ENCODE results near the gene MED27. TPM values are rescaled to one million over a fixed set of nuclear protein-coding genes. Genes with fewer than 3 reads are reported as not detected.

The MED27 gene
- polyA plus RNA-seq, 1 experiment = 36.9 TPM

DNA sequence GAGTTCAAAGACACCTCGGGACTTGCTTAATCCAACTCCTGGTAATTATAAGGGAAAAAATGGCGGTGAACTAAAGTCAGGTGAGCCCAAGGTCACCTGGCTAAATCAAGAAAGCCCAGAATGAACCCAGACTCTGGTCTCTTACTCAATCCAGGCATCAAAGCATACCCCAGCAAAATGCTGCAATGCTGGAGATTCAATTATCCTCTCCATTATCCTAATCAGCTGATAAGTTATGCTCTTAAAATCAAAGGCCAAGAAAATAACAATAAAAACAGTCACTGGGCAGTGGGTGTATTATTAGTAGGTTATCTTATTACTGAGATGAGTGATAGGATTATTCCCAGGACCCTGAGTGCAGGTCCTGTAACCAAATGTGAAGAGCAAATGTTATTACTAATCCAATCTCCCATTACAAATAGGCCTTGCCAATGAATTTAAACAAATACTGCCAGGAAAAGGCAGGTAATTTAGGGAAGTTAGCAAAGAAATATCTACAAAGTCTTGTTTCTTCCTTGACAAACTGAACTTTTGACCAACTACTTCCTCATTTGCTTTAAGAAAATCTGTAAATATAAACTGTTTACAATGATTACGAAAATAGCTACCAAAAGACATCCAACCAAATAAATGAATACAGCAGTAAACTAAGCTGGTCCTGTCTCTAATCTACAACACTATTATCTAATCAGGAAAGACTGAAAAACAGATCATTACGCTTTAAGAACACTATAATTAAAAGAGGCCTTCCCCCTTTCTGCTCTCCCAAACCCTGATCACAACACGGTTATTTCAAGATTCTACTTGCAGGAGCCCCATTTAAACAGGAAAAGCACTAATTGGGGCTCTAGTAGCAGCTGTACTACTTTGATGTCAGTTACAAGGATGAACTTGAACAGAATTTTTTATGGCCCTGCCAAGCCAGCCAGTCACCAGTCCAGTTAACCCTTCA lies 103.2 kb downstream of the MED27 start:
- CTCF ChIA-PET = interaction anchor here (1.0 kb wide), 1 partner anchor 18 kb away, joined by 3 read pairs; no protein-coding TSS in a partner anchor

DNA sequence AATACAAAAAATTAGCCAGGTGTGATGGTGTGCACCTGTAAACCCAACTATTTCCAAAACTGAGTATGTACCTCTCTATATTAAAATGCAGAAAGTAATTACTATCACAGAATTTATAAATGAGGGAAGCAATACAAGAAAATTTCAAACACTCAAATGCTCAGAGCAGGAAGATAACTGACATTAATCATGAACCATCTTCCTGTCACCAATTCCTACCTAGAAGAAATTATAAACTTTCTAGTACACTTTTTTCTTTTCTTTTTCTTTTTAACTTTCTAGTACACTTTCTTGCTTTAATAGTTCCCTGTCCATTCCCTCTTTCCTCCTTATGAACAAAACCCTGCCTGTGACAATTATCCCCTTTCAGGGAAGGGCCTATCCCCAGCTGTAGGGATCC lies 106.8 kb downstream of the MED27 start:
- DNase-seq (ENCODE audit: low read depth) = no peak
- Histone ChIP-seq H3K36me3 (ENCODE audit: control insufficient read depth, insufficient read depth, low read length) (no peaks in the 10 kb centered on the region), H3K27me3 (ENCODE audit: control insufficient read depth, insufficient read depth, low read length) (no peaks in the 10 kb centered on the region), H3K4me3 (ENCODE audit: low read depth, low read length) (no peak overlapping the region)
- TF ChIP-seq, protein P1, sequence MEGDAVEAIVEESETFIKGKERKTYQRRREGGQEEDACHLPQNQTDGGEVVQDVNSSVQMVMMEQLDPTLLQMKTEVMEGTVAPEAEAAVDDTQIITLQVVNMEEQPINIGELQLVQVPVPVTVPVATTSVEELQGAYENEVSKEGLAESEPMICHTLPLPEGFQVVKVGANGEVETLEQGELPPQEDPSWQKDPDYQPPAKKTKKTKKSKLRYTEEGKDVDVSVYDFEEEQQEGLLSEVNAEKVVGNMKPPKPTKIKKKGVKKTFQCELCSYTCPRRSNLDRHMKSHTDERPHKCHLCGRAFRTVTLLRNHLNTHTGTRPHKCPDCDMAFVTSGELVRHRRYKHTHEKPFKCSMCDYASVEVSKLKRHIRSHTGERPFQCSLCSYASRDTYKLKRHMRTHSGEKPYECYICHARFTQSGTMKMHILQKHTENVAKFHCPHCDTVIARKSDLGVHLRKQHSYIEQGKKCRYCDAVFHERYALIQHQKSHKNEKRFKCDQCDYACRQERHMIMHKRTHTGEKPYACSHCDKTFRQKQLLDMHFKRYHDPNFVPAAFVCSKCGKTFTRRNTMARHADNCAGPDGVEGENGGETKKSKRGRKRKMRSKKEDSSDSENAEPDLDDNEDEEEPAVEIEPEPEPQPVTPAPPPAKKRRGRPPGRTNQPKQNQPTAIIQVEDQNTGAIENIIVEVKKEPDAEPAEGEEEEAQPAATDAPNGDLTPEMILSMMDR (IDR thresholded peaks at IDR 0.05; ENCODE audit: insufficient read depth, low read depth, low read length) = no peak
- POLR2A ChIA-PET = no interaction called here
- CTCF ChIA-PET = no interaction called here

More for the DNA sequence above, 103.2 kb downstream of the MED27 start:
- Histone ChIP-seq H3K27me3 (ENCODE audit: control insufficient read depth, insufficient read depth, low read length) (no peaks in the 10 kb centered on the region), H3K36me3 (ENCODE audit: control insufficient read depth, insufficient read depth, low read length) (no peaks in the 10 kb centered on the region), H3K4me3 (ENCODE audit: low read depth, low read length) (no peak overlapping the region)
- TF ChIP-seq, protein P1 (IDR thresholded peaks at IDR 0.05; ENCODE audit: insufficient read depth, low read depth, low read length) = no peak
- DNase-seq (ENCODE audit: low read depth) = no peak
- POLR2A ChIA-PET = no interaction called here

DNA sequence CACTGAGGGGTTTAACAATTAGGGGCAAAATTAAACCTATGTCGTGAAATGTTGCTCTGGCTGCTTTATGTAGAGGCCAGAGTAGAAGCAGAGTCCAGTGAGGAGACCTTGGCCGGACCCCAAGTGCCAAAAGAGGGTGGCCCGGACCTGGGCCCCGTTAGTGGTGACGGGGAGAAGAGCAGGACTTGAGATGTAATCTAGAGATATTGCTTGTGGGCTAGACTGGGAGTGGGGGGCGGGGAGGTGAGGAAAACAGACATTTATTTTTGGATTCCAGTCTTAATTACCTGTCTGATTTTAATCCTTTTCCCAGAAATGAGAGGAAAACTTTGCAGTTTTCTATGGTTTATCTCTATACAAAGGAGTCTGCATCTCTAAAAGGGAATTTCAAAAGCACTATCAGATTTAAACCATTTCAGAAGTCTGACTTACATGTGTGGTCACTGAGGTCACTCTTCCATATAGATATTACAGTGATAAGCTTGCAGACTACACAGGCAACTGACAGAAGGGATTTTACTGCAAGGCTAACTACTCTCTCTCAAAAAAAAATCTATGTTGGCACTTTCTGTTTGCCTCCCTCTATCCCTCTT lies 108.1 kb downstream of the MED27 start:
- no peak for DNase-seq (ENCODE audit: low read depth)
- TF ChIP-seq, protein P1 (IDR thresholded peaks at IDR 0.05; ENCODE audit: insufficient read depth, low read depth, low read length) = no peak
- CTCF ChIA-PET = no interaction called here
- Histone ChIP-seq H3K4me3 (ENCODE audit: low read depth, low read length) (no peak overlapping the region), H3K36me3 (ENCODE audit: control insufficient read depth, insufficient read depth, low read length) (no peaks in the 10 kb centered on the region), H3K27me3 (ENCODE audit: control insufficient read depth, insufficient read depth, low read length) (no peaks in the 10 kb centered on the region)
- POLR2A ChIA-PET = no interaction called here

DNA sequence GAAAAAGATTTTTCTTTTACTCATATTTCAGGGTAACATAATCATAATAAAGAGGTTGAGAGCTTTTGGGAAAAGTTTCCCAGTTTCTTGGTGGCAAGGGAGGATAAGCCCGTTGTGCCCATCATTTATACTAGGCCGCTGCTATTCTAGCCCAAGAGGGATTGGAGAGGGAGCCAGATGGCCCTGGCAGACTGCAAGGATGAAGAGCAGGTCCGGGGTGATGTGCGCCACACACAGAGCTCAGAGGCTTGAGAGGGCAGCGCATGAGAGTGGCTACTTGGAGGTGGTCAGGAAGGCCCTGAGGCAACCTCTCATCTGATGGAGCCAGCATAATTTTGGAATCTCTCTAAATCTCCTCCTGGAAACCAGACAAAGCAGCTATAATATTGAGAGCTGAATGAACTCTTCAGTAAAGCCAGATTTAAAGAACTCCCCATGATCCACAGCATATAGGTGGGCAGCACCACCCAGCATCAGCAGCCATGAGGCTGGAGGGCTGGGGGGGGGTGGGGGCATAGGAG lies 110.1 kb downstream of the MED27 start:
- no peaks in the 10 kb centered on the region for H3K27me3 ChIP-seq (ENCODE audit: control insufficient read depth, insufficient read depth, low read length)
- no peak overlapping the region for H3K4me3 ChIP-seq (ENCODE audit: low read depth, low read length)
- POLR2A ChIA-PET = no interaction called here
- TF ChIP-seq, protein P1 (IDR thresholded peaks at IDR 0.05; ENCODE audit: insufficient read depth, low read depth, low read length) = no peak
- no peak for DNase-seq (ENCODE audit: low read depth)
- H3K36me3 ChIP-seq (ENCODE audit: control insufficient read depth, insufficient read depth, low read length) = no peaks in the 10 kb centered on the region
- CTCF ChIA-PET = interaction anchor here (0.8 kb wide), 1 partner anchor 28 kb away, joined by 4 read pairs; no protein-coding TSS in a partner anchor

DNA sequence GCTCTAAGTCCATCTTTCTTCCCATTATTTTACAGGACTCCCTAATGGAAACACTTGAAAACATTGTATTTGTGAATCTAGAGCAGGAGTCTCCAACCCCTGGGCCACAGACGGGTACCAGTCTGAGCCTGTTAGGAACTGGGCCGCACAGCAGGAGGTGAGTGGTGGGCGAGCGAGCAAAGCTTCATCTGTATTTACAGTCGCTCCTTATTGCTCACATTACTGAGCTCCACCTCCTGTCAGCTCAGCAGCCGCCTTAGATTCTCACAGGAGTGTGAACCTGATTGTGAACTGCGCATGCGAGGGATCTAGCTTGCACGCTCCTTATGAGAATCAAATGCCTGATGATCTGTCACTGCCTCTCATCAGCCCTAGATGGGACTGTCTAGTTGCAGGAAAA lies 111.0 kb downstream of the MED27 start:
- no peaks in the 10 kb centered on the region for H3K27me3 ChIP-seq (ENCODE audit: control insufficient read depth, insufficient read depth, low read length)
- H3K4me3 ChIP-seq (ENCODE audit: low read depth, low read length) = no peak overlapping the region
- POLR2A ChIA-PET = no interaction called here
- CTCF ChIA-PET = interaction anchor here (1.2 kb wide), 1 partner anchor 15 kb away, joined by 3 read pairs; no protein-coding TSS in a partner anchor
- TF ChIP-seq, protein P1 (IDR thresholded peaks at IDR 0.05; ENCODE audit: insufficient read depth, low read depth, low read length) = no peak
- no peak for DNase-seq (ENCODE audit: low read depth)
- no peaks in the 10 kb centered on the region for H3K36me3 ChIP-seq (ENCODE audit: control insufficient read depth, insufficient read depth, low read length)
